Inflammatory macrophage treated with lipopolysaccharide for 4 hours (primary cell): ENCODE data around the gene FAM13B.
"Not testable (repeated sequence)": the region's sequence is repeated elsewhere in the genome, so short reads cannot be mapped to it uniquely, and the experiment has no call there.

Experiments used
- DNase-seq: peaks from one replicate; pipeline ENCODE4 v3.0.0-alpha.2; 2020

The FAM13B gene

GRCh38 chr5:138033386-138033808 lies 518 bp upstream of the FAM13B start:
- DNase-seq: no peak

GRCh38 chr5:138032028-138032571 lies 779 bp downstream of the FAM13B start:
- DNase-seq: peak; percentile 72

GRCh38 chr5:138029944-138030343 lies 2.9 kb downstream of the FAM13B start:
- no peak for DNase-seq

GRCh38 chr5:138029501-138029900 lies 3.4 kb downstream of the FAM13B start:
- peak; percentile 30 for DNase-seq

- peak; percentile 56 for DNase-seq
Measured at GRCh38 chr5:138028971-138029365, 3.9 kb downstream of the FAM13B start.

- not testable (repeated sequence) for DNase-seq
Measured at GRCh38 chr5:138028262-138028970, 4.5 kb downstream of the FAM13B start.

GRCh38 chr5:138026793-138027192 lies 6.1 kb downstream of the FAM13B start:
- DNase-seq: not testable (repeated sequence)

GRCh38 chr5:138025285-138025684 lies 7.6 kb downstream of the FAM13B start:
- DNase-seq: no peak

GRCh38 chr5:138024117-138024516 lies 8.8 kb downstream of the FAM13B start:
- no peak for DNase-seq

GRCh38 chr5:138022912-138023311 lies 10.0 kb downstream of the FAM13B start:
- no peak for DNase-seq

- DNase-seq: no peak
Measured at GRCh38 chr5:138021771-138022170, 11.1 kb downstream of the FAM13B start.

- no peak for DNase-seq
Measured at GRCh38 chr5:138018849-138019248, 14.0 kb downstream of the FAM13B start.

- no peak for DNase-seq
Measured at GRCh38 chr5:138015916-138016315, 17.0 kb downstream of the FAM13B start.

- peak; percentile 50 for DNase-seq
Measured at GRCh38 chr5:138011991-138012390, 20.9 kb downstream of the FAM13B start.

GRCh38 chr5:138000102-138000723 lies 32.7 kb downstream of the FAM13B start:
- peak; percentile 85 for DNase-seq

- DNase-seq: peak; percentile 90
Measured at GRCh38 chr5:137997726-137998213, 35.1 kb downstream of the FAM13B start.

GRCh38 chr5:137995749-137996128 lies 37.1 kb downstream of the FAM13B start:
- DNase-seq: peak; percentile 16

GRCh38 chr5:137995077-137995748 lies 37.7 kb downstream of the FAM13B start:
- peak; percentile 76 for DNase-seq

GRCh38 chr5:137994556-137994955 lies 38.3 kb downstream of the FAM13B start:
- DNase-seq: peak; percentile 28

GRCh38 chr5:137989419-137989818 lies 43.5 kb downstream of the FAM13B start:
- DNase-seq: no peak

- no peak for DNase-seq
Measured at GRCh38 chr5:137975208-137975607, 57.7 kb downstream of the FAM13B start.

GRCh38 chr5:137970384-137970783 lies 62.5 kb downstream of the FAM13B start:
- DNase-seq: not testable (repeated sequence)

- DNase-seq: no peak
Measured at GRCh38 chr5:137960819-137961218, 72.1 kb downstream of the FAM13B start.

- DNase-seq: no peak
Measured at GRCh38 chr5:137960141-137960540, 72.7 kb downstream of the FAM13B start.
